ENCODE data around the gene TAF1C.

- no peak for TF ChIP-seq CTCF (IDR thresholded peaks at IDR 0.05)
- no peak for TF ChIP-seq POLR2A (IDR thresholded peaks at IDR 0.05)
These were observed 20.4 kb upstream of the TAF1C start for GRCh38 chr16:84207251-84207650.

Data from thyroid gland (tissue), 4 donors.